Left lung (tissue), 10 donors: Measurements from ENCODE around the gene HMGCS2. TPM values are rescaled to one million over a fixed set of nuclear protein-coding genes. Genes with fewer than 3 reads are reported as not detected.

Source experiments
- ATAC-seq: fragments of 200-7000 bp; cut with Tn5 transposase; one replicate; pipeline ENCODE4 v1.9.1; 2020; ENCODE audit warnings: moderate library complexity
- DNase-seq, 4 donors: peaks; one replicate each; pipeline ENCODE4 v3.0.0-alpha.2; 2013 to 2020
- H3K27ac ChIP-seq, 2 donors: fragments of 200-600 bp; sonication (generic) in 1 of 2; one replicate each; pipeline versions ENCODE4 v1.5.0 to v1.8.0; 2020 to 2021
- H3K27me3 ChIP-seq, 2 donors: fragments of 200-600 bp; sonication (generic) in 1 of 2; one replicate each; pipeline versions ENCODE4 v1.5.0 to v1.8.0; 2020 to 2021
- H3K36me3 ChIP-seq, 2 donors: fragments of 200-600 bp; sonication (generic) in 1 of 2; one replicate each; pipeline versions ENCODE4 v1.5.0 to v1.8.0; 2020 to 2021
- H3K4me1 ChIP-seq, 2 donors: fragments of 200-600 bp; one replicate each; pipeline ENCODE4 v1.8.0; 2021
- H3K4me3 ChIP-seq, 2 donors: fragments of 200-600 bp; sonication (generic) in 1 of 2; one replicate each; pipeline versions ENCODE4 v1.5.0 to v1.8.0; 2020 to 2021; ENCODE audit warnings: mild to moderate bottlenecking in 1 of 2
- H3K9me3 ChIP-seq, 2 donors: fragments of 200-600 bp; sonication (generic) in 1 of 2; one replicate each; pipeline versions ENCODE4 v1.5.0 to v1.8.0; 2020 to 2021
- intact Hi-C, 2 donors: fragments of 100-400 bp; cut with DNase I; formaldehyde crosslinking; loops; one replicate each; pipeline versions ENCODE4 v1.11.2 to v1.14.2; 2022
- polyA plus RNA-seq, 6 donors: library from polyadenylated mRNA; unstranded; fragments of 120-200 nt; gene quantifications; one replicate each; pipeline ENCODE4 v1.2.1, GENCODE V29; 2013; ENCODE audit not compliant: insufficient read length in 6 of 6
- total RNA-seq, 2 donors: library from RNA; stranded (reverse); fragmentation: NEBNext Ultra II Directional; extraction: Animal tissue kit (Norgen Biotek cat#: 25700); gene quantifications; one replicate each; pipeline ENCODE4 v1.2.1, GENCODE V29; 2021
- TF ChIP-seq, protein P1 (sequence below), 2 donors: fragments of 200-600 bp; sonication (generic) in 1 of 2; IDR thresholded peaks; one replicate each; pipeline versions ENCODE4 v1.5.0 to v1.8.0; 2021; ENCODE audit warnings: antibody characterized with exemption in 2 of 2
- donor health status: DM: no; HTN: yes; CAD: no.
- donor health status: DM: no; HTN: no; CAD: no.

Gene HMGCS2
- total and polyA plus RNA-seq, 8 donors: 0.26 to 1.2 (median 0.58) TPM; not detected in 1

DNA sequence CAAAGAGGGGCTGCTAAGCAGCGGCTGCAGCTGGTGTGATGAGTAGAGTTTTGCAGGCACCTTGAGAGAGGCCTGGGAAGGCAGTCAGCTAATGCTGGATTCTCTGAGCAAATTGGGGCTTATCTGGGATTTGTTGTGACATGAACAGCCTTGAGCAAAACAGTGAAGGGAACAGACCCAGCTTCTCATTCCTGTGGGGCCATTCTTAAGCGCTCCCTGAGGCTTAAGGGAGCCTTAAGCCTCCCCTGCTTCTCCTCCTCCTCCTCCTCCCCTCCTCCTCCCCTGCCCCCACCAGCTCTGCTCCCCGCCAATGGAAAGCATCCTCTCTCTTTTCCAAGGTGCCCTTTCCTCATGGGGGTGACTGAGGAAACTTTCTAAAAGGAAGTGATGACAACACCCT is 21.3 kb downstream of the HMGCS2 start:
- no peak overlapping the region for H3K27ac ChIP-seq
- no peak for DNase-seq
- no peaks in the 10 kb centered on the region for H3K4me1 ChIP-seq
- H3K36me3 ChIP-seq: no peaks in the 10 kb centered on the region
- intact Hi-C loops: no loop called here
- H3K9me3 ChIP-seq: no peaks in the 10 kb centered on the region
- H3K27me3 ChIP-seq: no peaks in the 10 kb centered on the region
- TF ChIP-seq, protein P1, sequence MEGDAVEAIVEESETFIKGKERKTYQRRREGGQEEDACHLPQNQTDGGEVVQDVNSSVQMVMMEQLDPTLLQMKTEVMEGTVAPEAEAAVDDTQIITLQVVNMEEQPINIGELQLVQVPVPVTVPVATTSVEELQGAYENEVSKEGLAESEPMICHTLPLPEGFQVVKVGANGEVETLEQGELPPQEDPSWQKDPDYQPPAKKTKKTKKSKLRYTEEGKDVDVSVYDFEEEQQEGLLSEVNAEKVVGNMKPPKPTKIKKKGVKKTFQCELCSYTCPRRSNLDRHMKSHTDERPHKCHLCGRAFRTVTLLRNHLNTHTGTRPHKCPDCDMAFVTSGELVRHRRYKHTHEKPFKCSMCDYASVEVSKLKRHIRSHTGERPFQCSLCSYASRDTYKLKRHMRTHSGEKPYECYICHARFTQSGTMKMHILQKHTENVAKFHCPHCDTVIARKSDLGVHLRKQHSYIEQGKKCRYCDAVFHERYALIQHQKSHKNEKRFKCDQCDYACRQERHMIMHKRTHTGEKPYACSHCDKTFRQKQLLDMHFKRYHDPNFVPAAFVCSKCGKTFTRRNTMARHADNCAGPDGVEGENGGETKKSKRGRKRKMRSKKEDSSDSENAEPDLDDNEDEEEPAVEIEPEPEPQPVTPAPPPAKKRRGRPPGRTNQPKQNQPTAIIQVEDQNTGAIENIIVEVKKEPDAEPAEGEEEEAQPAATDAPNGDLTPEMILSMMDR (IDR thresholded peaks at IDR 0.05): no peak
- H3K4me3 ChIP-seq: no peak overlapping the region
- ATAC-seq: no peak

GRCh38 chr1:119745034-119745433 is 23.7 kb downstream of the HMGCS2 start:
- Histone ChIP-seq H3K9me3 (no peaks in the 10 kb centered on the region), H3K4me1 (no peaks in the 10 kb centered on the region), H3K27me3 (no peaks in the 10 kb centered on the region), H3K27ac (no peak overlapping the region), H3K4me3 (no peak overlapping the region), H3K36me3 (peaks cover 0 to 9% of the 10 kb centered on the region in 2 donors)
- TF ChIP-seq, protein P1 (IDR thresholded peaks at IDR 0.05): no peak
- no peak for DNase-seq
- ATAC-seq: no peak
- intact Hi-C loops: no loop called here

DNA sequence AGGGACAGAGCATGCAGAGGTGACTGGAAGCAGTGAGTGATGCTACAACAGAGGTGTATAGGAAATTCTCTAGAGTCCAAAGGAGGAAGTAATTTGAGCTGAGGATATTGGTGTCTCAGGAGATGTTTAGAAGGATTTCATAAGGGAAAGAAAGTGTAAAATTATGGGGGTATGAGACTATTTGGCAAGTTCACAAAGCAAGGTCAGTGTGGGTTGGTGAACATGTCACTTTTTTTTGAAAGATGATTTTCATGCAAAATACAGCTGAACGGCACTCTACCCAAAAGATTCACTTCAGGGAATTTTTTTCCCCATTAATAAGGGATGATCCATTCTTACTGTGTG is 24.1 kb downstream of the HMGCS2 start:
- H3K4me3 ChIP-seq: no peak overlapping the region
- no peak for ATAC-seq
- intact Hi-C loops: no loop called here
- no peak for DNase-seq
- peaks cover 0 to 9% of the 10 kb centered on the region in 2 donors for H3K36me3 ChIP-seq
- H3K27ac ChIP-seq: no peak overlapping the region
- no peaks in the 10 kb centered on the region for H3K4me1 ChIP-seq
- H3K9me3 ChIP-seq: no peaks in the 10 kb centered on the region
- no peaks in the 10 kb centered on the region for H3K27me3 ChIP-seq
- TF ChIP-seq, protein P1 (IDR thresholded peaks at IDR 0.05): no peak

DNA sequence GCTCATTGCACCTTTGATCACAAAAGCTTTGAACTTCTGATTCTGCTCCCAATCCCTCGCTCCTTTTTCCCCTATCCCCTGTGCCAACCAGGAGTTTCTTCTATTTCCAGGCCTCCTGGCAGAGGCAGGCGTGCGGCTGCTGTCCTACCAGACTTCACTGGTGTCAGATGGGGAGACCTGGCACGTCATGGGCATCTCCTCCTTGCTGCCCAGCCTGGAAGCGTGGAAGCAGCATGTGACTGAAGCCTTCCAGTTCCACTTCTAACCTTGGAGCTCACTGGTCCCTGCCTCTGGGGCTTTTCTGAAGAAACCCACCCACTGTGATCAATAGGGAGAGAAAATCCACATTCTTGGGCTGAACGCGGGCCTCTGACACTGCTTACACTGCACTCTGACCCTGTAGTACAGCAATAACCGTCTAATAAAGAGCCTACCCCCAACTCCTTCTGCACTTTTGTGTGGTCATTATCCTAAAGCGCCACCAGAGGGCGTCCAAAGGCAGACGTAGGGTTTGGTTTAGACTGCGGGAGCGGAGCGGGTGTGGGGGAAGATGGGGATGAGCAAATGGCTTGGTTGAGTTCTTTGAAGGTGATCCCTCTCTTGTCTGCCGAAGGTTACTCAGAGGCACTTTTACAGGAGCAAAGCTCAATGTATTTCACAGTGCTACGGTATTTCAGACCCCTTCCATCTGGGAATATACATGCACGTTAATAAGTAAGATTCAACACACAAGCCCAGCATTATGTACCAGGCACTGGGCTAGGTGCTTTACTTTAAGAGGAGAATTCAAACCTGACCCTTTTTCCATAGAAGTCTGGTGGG is 24.7 kb downstream of the HMGCS2 start:
- TF ChIP-seq, protein P1 (IDR thresholded peaks at IDR 0.05): peak; percentile 53 to 72
- Histone ChIP-seq H3K27ac (no peak overlapping the region), H3K4me3 (no peak overlapping the region), H3K27me3 (no peaks in the 10 kb centered on the region), H3K9me3 (no peaks in the 10 kb centered on the region), H3K36me3 (peaks cover 0 to 9% of the 10 kb centered on the region in 2 donors), H3K4me1 (no peaks in the 10 kb centered on the region)
- peak in 3 of 4 donors; percentile 57 to 81 (median 67) for DNase-seq
- ATAC-seq: peak; percentile 90
- intact Hi-C loops: no loop called here

- ATAC-seq (no peak), DNase-seq (no peak)
- Histone ChIP-seq H3K4me3 (no peak overlapping the region), H3K27me3 (no peaks in the 10 kb centered on the region), H3K36me3 (peaks cover 0 to 9% of the 10 kb centered on the region in 2 donors), H3K27ac (no peak overlapping the region), H3K4me1 (no peaks in the 10 kb centered on the region), H3K9me3 (no peaks in the 10 kb centered on the region)
- intact Hi-C loops: no loop called here
- TF ChIP-seq, protein P1 (IDR thresholded peaks at IDR 0.05): no peak
Measured at GRCh38 chr1:119743308-119743707, 25.4 kb downstream of the HMGCS2 start.
